ENCODE measurements around the gene DUS4L. TPM values are rescaled to one million over a fixed set of nuclear protein-coding genes. Genes with fewer than 3 reads are reported as not detected.
"Not testable (repeated sequence)": the region's sequence is repeated elsewhere in the genome, so short reads cannot be mapped to it uniquely, and the experiment has no call there.

The DUS4L gene
- total RNA-seq, 4 donors from 2014 or later = 14.6 to 16.9 (median 16.1) TPM

- H3K27me3 ChIP-seq = no peaks in the 10 kb centered on the region
- intact Hi-C loops (cut with DNase I) = no loop called here
- H3K4me1 ChIP-seq = peaks cover 0 to 3% of the 10 kb centered on the region in 2 donors
- TF ChIP-seq POLR2A (IDR thresholded peaks at IDR 0.05) = no peak
- no peak for TF ChIP-seq CTCF (IDR thresholded peaks at IDR 0.05)
- no peak overlapping the region for H3K4me3 ChIP-seq (replicated peaks in 1 of 3)
- H3K27ac ChIP-seq = no peak overlapping the region
- no peaks in the 10 kb centered on the region for H3K36me3 ChIP-seq
- H3K9me3 ChIP-seq = no peaks in the 10 kb centered on the region
- DNase-seq = no peak
Observed at GRCh38 chr7:107534139-107534538, 29.6 kb upstream of the DUS4L start.

- intact Hi-C loops (cut with DNase I); H3K27ac ChIP-seq; H3K36me3 ChIP-seq; H3K4me1 ChIP-seq; DNase-seq; H3K9me3 ChIP-seq; H3K4me3 ChIP-seq (replicated peaks in 1 of 3); H3K27me3 ChIP-seq: not testable (repeated sequence)
- WGBS, 2 donors = 98 to 99% methylated on average over 4 of the region's 4 CpGs
Observed at GRCh38 chr7:107537228-107537627, 26.5 kb upstream of the DUS4L start.

GRCh38 chr7:107538001-107538400 is 25.8 kb upstream of the DUS4L start:
- Histone ChIP-seq H3K36me3 (peaks cover 0 to 3% of the 10 kb centered on the region in 2 donors), H3K9me3 (no peaks in the 10 kb centered on the region), H3K27ac (no peak overlapping the region), H3K4me3 (replicated peaks in 1 of 3) (no peak overlapping the region), H3K27me3 (no peaks in the 10 kb centered on the region), H3K4me1 (peaks cover 0 to 4% of the 10 kb centered on the region in 2 donors)
- no peak for DNase-seq
- intact Hi-C loops (cut with DNase I) = no loop called here
- WGBS, 2 donors = 68 to 96% methylated on average over 2 of the region's 2 CpGs
- TF ChIP-seq CTCF (IDR thresholded peaks at IDR 0.05) (no peak), POLR2A (IDR thresholded peaks at IDR 0.05) (no peak)

GRCh38 chr7:107543338-107543993 is 20.3 kb upstream of the DUS4L start:
- no peaks in the 10 kb centered on the region for H3K27me3 ChIP-seq
- peaks cover 0 to 4% of the 10 kb centered on the region in 2 donors for H3K4me1 ChIP-seq
- intact Hi-C loops (cut with DNase I) = no loop called here
- no peak for DNase-seq
- H3K36me3 ChIP-seq = peaks cover 7 to 16% of the 10 kb centered on the region in 2 donors
- no peak overlapping the region for H3K4me3 ChIP-seq (replicated peaks in 1 of 3)
- TF ChIP-seq POLR2A (IDR thresholded peaks at IDR 0.05) = no peak
- TF ChIP-seq CTCF (IDR thresholded peaks at IDR 0.05) = no peak
- WGBS, 2 donors = 84 to 100% methylated on average over 2 to 5 of the region's 5 CpGs
- H3K27ac ChIP-seq = no peak overlapping the region
- H3K9me3 ChIP-seq = no peaks in the 10 kb centered on the region

GRCh38 chr7:107544848-107545591 is 18.8 kb upstream of the DUS4L start:
- H3K4me3 ChIP-seq (replicated peaks in 1 of 3) = no peak overlapping the region
- DNase-seq = no peak
- no peaks in the 10 kb centered on the region for H3K27me3 ChIP-seq
- no peak overlapping the region for H3K27ac ChIP-seq
- 95% methylated on average over 4 of the region's 4 CpGs for WGBS, 2 donors
- H3K4me1 ChIP-seq = peaks cover 0 to 1% of the 10 kb centered on the region in 2 donors
- no peaks in the 10 kb centered on the region for H3K9me3 ChIP-seq
- intact Hi-C loops (cut with DNase I) = no loop called here
- peaks cover 7 to 16% of the 10 kb centered on the region in 2 donors for H3K36me3 ChIP-seq
- no peak for TF ChIP-seq CTCF (IDR thresholded peaks at IDR 0.05)
- no peak for TF ChIP-seq POLR2A (IDR thresholded peaks at IDR 0.05)

Measured in thyroid gland (tissue), 4 donors.